Endometrial microvascular endothelial cells (primary cell): ENCODE data around the gene CFB. TPM values are rescaled to one million over a fixed set of nuclear protein-coding genes. Genes with fewer than 3 reads are reported as not detected.
"Not testable (repeated sequence)": the region's sequence is repeated elsewhere in the genome, so short reads cannot be mapped to it uniquely, and the experiment has no call there.

Experiments
- in situ Hi-C: cut with HindIII; loops from 2 replicates; pipeline ENCODE4 v1.10.0; 2017; ENCODE audit warnings: low sequenced_read_pairs, low pct_unique_long_range_greater_than_20kb; ENCODE audit errors: inconsistent ontology term
- total RNA-seq: library from RNA; depleted of rRNA; stranded (reverse); fragments of >200 nt; gene quantifications from one replicate; pipeline ENCODE4 v1.2.3, GENCODE V29; 2015; ENCODE audit errors: inconsistent ontology term

CFB gene
- total RNA-seq, 1 donor from 2014 or later, result 1.6 TPM

GRCh38 chr6:31966997-31967925 lies 21.4 kb downstream of the CFB start:
- in situ Hi-C loops, result no loop called here

GRCh38 chr6:31967926-31968320 lies 22.0 kb downstream of the CFB start:
- in situ Hi-C loops, result no loop called here

- in situ Hi-C loops, result no loop called here
Observed at GRCh38 chr6:31968326-31968725, 22.4 kb downstream of the CFB start.

- in situ Hi-C loops, result no loop called here
Observed at GRCh38 chr6:31968791-31969711, 23.2 kb downstream of the CFB start.

GRCh38 chr6:31969712-31970603 lies 24.1 kb downstream of the CFB start:
- in situ Hi-C loops, result no loop called here

- in situ Hi-C loops, result no loop called here
Observed at GRCh38 chr6:31970604-31971271, 24.8 kb downstream of the CFB start.

GRCh38 chr6:31971279-31971992 lies 25.5 kb downstream of the CFB start:
- in situ Hi-C loops, result no loop called here

GRCh38 chr6:31971993-31972708 lies 26.3 kb downstream of the CFB start, which contains the start of gene DXO:
Gene DXO (minus strand): TSS chr6:31972138. CDS start chr6:31971675, 463 bp downstream.
- in situ Hi-C loops, result no loop called here

- in situ Hi-C loops, result no loop called here
Observed at GRCh38 chr6:31972709-31973350, 26.9 kb downstream of the CFB start.

- in situ Hi-C loops, result not testable (repeated sequence)
Observed at GRCh38 chr6:31976065-31976464, 30.2 kb downstream of the CFB start.

GRCh38 chr6:31977816-31978431 lies 32.0 kb downstream of the CFB start:
- in situ Hi-C loops, result no loop called here

GRCh38 chr6:31978831-31979230 lies 32.9 kb downstream of the CFB start:
- in situ Hi-C loops, result no loop called here

GRCh38 chr6:31979238-31979898 lies 33.5 kb downstream of the CFB start:
- in situ Hi-C loops, result no loop called here

- in situ Hi-C loops, result not testable (repeated sequence)
Observed at GRCh38 chr6:31980195-31980876, 34.4 kb downstream of the CFB start.

GRCh38 chr6:31980998-31981397 lies 35.1 kb downstream of the CFB start:
- in situ Hi-C loops, result not testable (repeated sequence)
